Prostate gland (tissue), 2 donors: ENCODE measurements around the gene MIXL1. TPM values are rescaled to one million over a fixed set of nuclear protein-coding genes. Genes with fewer than 3 reads are reported as not detected.

Experiments used
- DNase-seq: peaks from one replicate; pipeline ENCODE4 v3.0.0-alpha.2; 2019; ENCODE audit warnings: low spot score
- H3K27ac ChIP-seq, 2 donors: fragments of 200-600 bp; sonication (generic); 2 replicates each; pipeline ENCODE4 v1.5.1; 2017 to 2019
- H3K27me3 ChIP-seq: fragments of 200-600 bp; sonication (generic); replicated peaks from 2 replicates; pipeline ENCODE4 v1.5.1; 2019; ENCODE audit not compliant: insufficient read depth
- H3K36me3 ChIP-seq, 2 donors: fragments of 200-600 bp; sonication (generic); 1 replicate in 1 of 2; 2 replicates in 1 of 2; pipeline versions ENCODE4 v1.5.1 to v1.8.1; 2017 to 2019
- H3K4me1 ChIP-seq: fragments of 200-600 bp; sonication (generic); replicated peaks from 2 replicates; pipeline ENCODE4 v1.5.1; 2019
- H3K4me3 ChIP-seq, 2 donors: fragments of 200-600 bp; sonication (generic); 2 replicates each; pipeline ENCODE4 v1.5.1; 2017 to 2019
- H3K9me3 ChIP-seq: fragments of 200-600 bp; sonication (generic); 2 replicates; pipeline ENCODE4 v1.5.1; 2017
- CTCF ChIP-seq, 4 experiments: fragments of 200-600 bp in 2 of 4; fragments of 450-650 bp in 2 of 4; sonication (generic) in 2 of 4; IDR thresholded peaks; 1 replicate in 3 of 4; 2 replicates in 1 of 4; pipeline ENCODE4 v1.5.1; 2016 to 2019; ENCODE audit warnings: antibody characterized with exemption in 4 of 4, mild to moderate bottlenecking in 2 of 4, moderate library complexity in 2 of 4
- POLR2A ChIP-seq: fragments of 450-650 bp; IDR thresholded peaks from one replicate; pipeline ENCODE4 v1.6.1; 2016; ENCODE audit warnings: antibody characterized with exemption, mild to moderate bottlenecking
- POLR2AphosphoS5 ChIP-seq: sonication (generic); formaldehyde crosslinking; IDR thresholded peaks from one replicate; pipeline ENCODE4 v1.6.1; 2017; ENCODE audit warnings: antibody characterized with exemption
- WGBS: methylation state at CpG from one replicate; pipeline ENCODE4 v1.1.5; 2018; 5-methylcytosine and 5-hydroxymethylcytosine counted together
- intact Hi-C: fragments of 100-400 bp; cut with DNase I; formaldehyde crosslinking; loops from one replicate; pipeline ENCODE4 v1.14.2; 2022
- total RNA-seq, 2 donors: library from RNA; depleted of rRNA; stranded (reverse); fragments of >200 nt; gene quantifications; one replicate each; pipeline ENCODE4 v1.1.0, GENCODE V29; 2016

Gene MIXL1
- 1 to 10 TPM in 1 of 2 donors, not detected in 1; 1.1 TPM for total RNA-seq

GRCh38 chr1:226223157-226223785 is at the start of gene MIXL1:
Gene MIXL1, plus strand, starts transcription at chr1:226223664. Its CDS starts 18 bp downstream, at chr1:226223682.
- H3K4me3 ChIP-seq, result peak within 1 kb of the TSS; percentile 19 to 35
- WGBS, result 7% methylated on average over 50 of the region's 62 CpGs
- intact Hi-C loops, result no loop called here

GRCh38 chr1:226176870-226177269 is 46.6 kb upstream of the MIXL1 start:
- WGBS, result 89% methylated on average over 8 of the region's 8 CpGs
- DNase-seq, result no peak
- Histone ChIP-seq H3K4me3 (no peak overlapping the region), H3K4me1 (no peaks in the 10 kb centered on the region), H3K9me3 (no peaks in the 10 kb centered on the region), H3K27me3 (no peaks in the 10 kb centered on the region), H3K27ac (no peak overlapping the region), H3K36me3 (no peaks in the 10 kb centered on the region)
- TF ChIP-seq CTCF (IDR thresholded peaks at IDR 0.05) (no peak), POLR2AphosphoS5 (no peak), POLR2A (no peak)
- intact Hi-C loops, result no loop called here

More at GRCh38 chr1:226223157-226223785, at the start of gene MIXL1:
- Histone ChIP-seq H3K27me3 (no peaks in the 10 kb centered on the region), H3K27ac (no peak within 1 kb of the TSS), H3K9me3 (no peaks in the 10 kb centered on the region), H3K36me3 (no peaks in the 10 kb centered on the region), H3K4me1 (no peaks in the 10 kb centered on the region)
- TF ChIP-seq POLR2A (no peak), CTCF (IDR thresholded peaks at IDR 0.05) (no peak), POLR2AphosphoS5 (no peak)
- no peak for DNase-seq

- H3K9me3 ChIP-seq, result no peaks in the 10 kb centered on the region
- H3K27ac ChIP-seq, result no peak overlapping the region
- no peaks in the 10 kb centered on the region for H3K4me1 ChIP-seq
- DNase-seq, result no peak
- 73% methylated on average over 14 of the region's 14 CpGs for WGBS
- no peak for TF ChIP-seq POLR2AphosphoS5
- TF ChIP-seq CTCF (IDR thresholded peaks at IDR 0.05), result peak in 1 of 4 experiments; percentile 6
- no peak for TF ChIP-seq POLR2A
- H3K27me3 ChIP-seq, result no peaks in the 10 kb centered on the region
- no peaks in the 10 kb centered on the region for H3K36me3 ChIP-seq
- intact Hi-C loops, result loop anchor here (10.0 kb wide), 1 partner anchor 223 kb away; the partner anchor contains the start of gene PARP1
- no peak overlapping the region for H3K4me3 ChIP-seq
Measured at GRCh38 chr1:226181996-226182714, 41.3 kb upstream of the MIXL1 start.

GRCh38 chr1:226185141-226186036 is 38.1 kb upstream of the MIXL1 start:
- TF ChIP-seq POLR2AphosphoS5 (no peak), POLR2A (no peak), CTCF (IDR thresholded peaks at IDR 0.05) (no peak)
- intact Hi-C loops, result loop anchor here (10.0 kb wide), 1 partner anchor 219 kb away; the partner anchor contains the start of gene PARP1
- peak overlapping the region; percentile 88 to 94 for H3K27ac ChIP-seq

More at GRCh38 chr1:226185141-226186036, 38.1 kb upstream of the MIXL1 start:
- Histone ChIP-seq H3K4me1 (no peaks in the 10 kb centered on the region), H3K4me3 (peak overlapping the region; percentile 86 to 94), H3K9me3 (no peaks in the 10 kb centered on the region), H3K36me3 (no peaks in the 10 kb centered on the region), H3K27me3 (no peaks in the 10 kb centered on the region)
- no peak for DNase-seq
- 15% methylated on average over 14 of the region's 14 CpGs for WGBS
